HG03280 (cell line): Measurements from ENCODE around the gene C1RL.
A peak's percentile ranks its signal among the peaks of the same experiment; 100 is the strongest.
"Not testable (repeated sequence)": the region's sequence is repeated elsewhere in the genome, so short reads cannot be mapped to it uniquely, and the experiment has no call there.

ENCODE experiments used
- ATAC-seq: cut with Tn5 transposase; IDR thresholded peaks from one replicate; pipeline ENCODE4 v1.9.1; 2021; ENCODE audit warnings: mild to moderate bottlenecking, moderate library complexity; ENCODE audit not compliant: unreplicated experiment

The C1RL gene

GRCh38 chr12:7116916-7117315, 7.9 kb upstream of the C1RL start:
- ATAC-seq, result no peak

GRCh38 chr12:7116196-7116595, 7.2 kb upstream of the C1RL start:
- no peak for ATAC-seq

DNA sequence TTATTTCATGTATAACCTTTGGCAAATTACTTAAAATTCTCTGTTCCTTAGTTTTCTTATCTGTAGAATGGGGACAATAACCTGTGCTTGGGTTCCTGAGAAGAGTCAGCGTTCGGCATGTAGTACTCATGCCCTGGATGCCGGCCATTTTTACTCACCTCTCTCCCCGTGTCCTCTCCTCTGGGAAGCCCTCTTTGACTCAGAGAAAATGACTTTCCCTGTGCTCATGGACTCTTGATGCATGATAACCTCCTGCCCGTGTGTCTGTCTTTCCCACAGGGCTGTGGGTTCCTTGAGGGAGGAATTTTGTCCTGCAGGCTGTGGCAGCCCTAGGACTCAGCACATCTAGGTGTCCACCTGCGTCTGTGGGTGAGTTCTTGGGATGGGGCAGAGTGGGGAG, 5.8 kb upstream of the C1RL start:
- no peak for ATAC-seq

DNA sequence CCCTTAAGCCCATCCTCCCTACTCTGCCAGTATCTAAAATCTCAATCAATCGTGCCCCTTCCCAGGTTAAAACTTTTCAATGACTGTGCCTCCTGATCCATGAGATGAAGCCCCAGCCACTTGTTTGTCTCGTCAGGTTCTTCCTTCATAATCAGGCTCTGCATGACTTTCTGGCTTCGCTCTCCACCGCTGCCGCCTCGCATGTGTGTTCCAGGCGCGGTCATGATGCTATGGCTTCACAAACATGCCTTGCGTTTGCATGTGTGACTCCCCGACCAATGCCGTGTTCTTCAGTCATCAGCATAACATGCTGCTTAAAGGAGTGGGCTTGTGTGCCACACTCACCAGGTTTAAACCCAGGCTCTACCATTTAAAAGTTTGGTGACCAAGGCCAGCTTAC, 5.0 kb upstream of the C1RL start:
- ATAC-seq, result no peak

- no peak for ATAC-seq
These were observed 4.4 kb upstream of the C1RL start for GRCh38 chr12:7113389-7113871.

GRCh38 chr12:7112041-7112440, 3.0 kb upstream of the C1RL start:
- no peak for ATAC-seq

GRCh38 chr12:7110661-7111060, 1.6 kb upstream of the C1RL start:
- ATAC-seq, result no peak

DNA sequence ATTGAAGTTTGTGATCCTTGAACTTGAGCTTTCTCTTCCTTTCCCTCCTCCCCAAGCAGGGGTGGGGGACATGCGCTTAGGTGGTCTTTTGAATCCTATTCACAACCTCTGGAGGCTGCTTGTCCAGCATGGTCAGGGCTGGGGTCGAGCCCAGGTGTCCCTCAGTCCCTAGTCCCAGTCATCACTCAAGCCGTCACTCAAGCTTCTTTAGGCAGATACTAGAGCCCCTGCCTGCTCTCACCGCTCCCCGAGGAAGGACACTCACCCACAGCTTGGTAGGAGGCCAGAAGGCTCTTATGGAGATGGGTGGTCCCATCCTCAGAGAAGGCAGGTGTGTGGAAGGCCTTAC, 532 bp upstream of the C1RL start:
- ATAC-seq, result no peak

GRCh38 chr12:7108003-7108795, 815 bp downstream of the C1RL start:
- ATAC-seq, result peak; percentile 90

GRCh38 chr12:7107636-7108002, 1.4 kb downstream of the C1RL start:
- no peak for ATAC-seq

DNA sequence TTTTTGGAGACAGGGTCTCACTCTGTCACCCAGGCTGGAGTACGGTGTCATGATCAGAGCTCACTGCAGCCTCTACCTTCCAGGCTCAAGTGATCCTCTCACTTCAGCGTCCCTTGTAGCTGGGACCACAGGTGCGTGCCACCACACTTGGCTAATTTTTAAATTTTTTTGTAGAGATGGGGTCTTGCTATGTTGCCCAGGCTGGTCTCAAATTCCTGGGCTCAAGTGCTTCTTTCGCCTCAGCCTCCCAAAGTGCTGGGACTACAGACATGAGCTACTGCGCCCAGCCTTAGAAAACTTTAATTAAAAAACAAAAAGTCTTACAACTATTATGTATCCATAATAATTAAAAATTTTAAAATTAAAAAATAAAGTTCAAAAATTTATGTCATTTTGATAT, 1.8 kb downstream of the C1RL start:
- not testable (repeated sequence) for ATAC-seq

GRCh38 chr12:7106082-7106481, 2.9 kb downstream of the C1RL start:
- no peak for ATAC-seq

DNA sequence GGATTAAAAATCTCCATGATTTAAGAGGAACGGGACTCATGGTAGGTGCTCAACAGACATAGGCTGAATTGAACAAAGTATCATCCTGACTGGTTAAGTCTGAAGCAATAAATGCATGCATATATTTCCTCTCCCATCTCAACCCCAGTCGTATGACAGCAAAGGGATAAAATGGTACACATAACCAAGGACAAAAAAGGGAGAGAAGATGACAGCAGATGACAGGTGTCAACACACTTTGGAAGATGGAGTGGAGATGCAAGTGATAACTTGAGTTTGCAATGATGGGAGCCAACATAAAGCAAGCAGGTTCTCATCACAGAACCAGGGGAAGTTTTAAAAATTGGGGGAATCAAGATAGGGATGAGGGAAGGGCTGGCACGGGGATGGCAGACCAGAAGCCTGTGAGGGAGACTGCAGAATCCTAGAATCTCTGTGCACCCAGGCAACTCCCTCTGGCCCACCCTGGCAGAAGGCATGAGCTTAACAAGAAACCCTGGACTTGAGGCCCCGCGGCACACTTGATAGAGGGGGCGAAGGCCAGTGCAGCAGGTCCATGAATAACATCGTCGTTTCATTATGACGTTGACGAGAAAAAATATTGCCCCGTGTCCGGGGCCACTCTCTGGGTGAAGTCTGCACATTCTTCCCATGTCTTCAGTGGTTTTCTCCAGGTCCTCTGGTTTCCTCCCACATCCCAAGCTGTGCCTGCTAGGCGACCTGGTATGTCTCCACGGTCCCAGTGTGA, 5.0 kb downstream of the C1RL start:
- no peak for ATAC-seq

- no peak for ATAC-seq
These were observed 6.4 kb downstream of the C1RL start for GRCh38 chr12:7102582-7102981.

GRCh38 chr12:7101694-7102131, 7.3 kb downstream of the C1RL start:
- no peak for ATAC-seq

DNA sequence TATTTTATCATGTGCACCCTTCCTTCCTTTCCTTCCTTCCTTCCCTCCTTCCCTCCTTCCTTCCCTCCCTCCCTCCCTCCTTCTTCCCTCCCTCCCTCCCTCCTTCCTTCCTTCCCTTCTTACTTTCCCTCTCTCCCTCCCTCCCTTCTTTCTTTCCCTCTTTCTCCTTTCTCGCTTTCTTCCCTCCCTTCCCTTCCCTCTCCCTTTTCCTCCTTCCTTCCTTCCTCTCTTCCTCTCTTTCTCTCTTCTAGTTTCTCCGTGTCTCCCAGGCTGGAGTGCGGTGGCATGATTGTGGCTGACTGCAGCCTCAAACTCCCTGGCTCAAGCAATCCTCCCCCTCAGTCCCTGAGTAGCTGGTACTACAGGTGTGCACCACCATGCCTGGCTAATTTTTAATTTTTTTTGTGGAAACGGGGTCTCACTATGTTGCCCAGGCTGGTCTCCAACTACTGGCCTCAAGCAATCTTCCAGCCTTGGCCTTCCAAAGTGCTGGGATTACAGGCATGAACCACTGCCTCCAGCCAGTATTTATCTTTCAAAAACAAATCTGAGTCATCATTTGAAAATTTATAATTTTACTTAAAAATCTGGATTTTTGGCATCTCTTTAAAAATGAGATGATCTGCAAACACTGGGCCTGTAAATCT, 7.8 kb downstream of the C1RL start:
- ATAC-seq, result no peak

GRCh38 chr12:7100239-7100638, 8.8 kb downstream of the C1RL start:
- ATAC-seq, result no peak

- no peak for ATAC-seq
These were observed 9.6 kb downstream of the C1RL start for GRCh38 chr12:7099290-7099996.

GRCh38 chr12:7096979-7097378, 12.0 kb downstream of the C1RL start:
- ATAC-seq, result no peak

GRCh38 chr12:7096006-7096932, 12.7 kb downstream of the C1RL start:
- ATAC-seq, result no peak
